SJCRH30 (cell line): ENCODE measurements around the gene MTO1. TPM values are rescaled to one million over a fixed set of nuclear protein-coding genes. Genes with fewer than 3 reads are reported as not detected.
"Not testable (repeated sequence)": the region's sequence is repeated elsewhere in the genome, so short reads cannot be mapped to it uniquely, and the experiment has no call there.

Experiments used
- DNase-seq, 2 experiments: peaks; one replicate each; pipeline ENCODE4 v3.0.0-alpha.2; 2015 to 2020
- H3K27ac ChIP-seq: fragments of 250-450 bp; sonication (Bioruptor Pico); 2 replicates; pipeline ENCODE4 v1.5.1; 2020; ENCODE audit warnings: mild to moderate bottlenecking, moderate library complexity
- H3K27me3 ChIP-seq: fragments of 250-450 bp; sonication (Bioruptor Pico); 2 replicates; pipeline ENCODE4 v1.5.1; 2020; ENCODE audit warnings: mild to moderate bottlenecking, moderate library complexity
- H3K36me3 ChIP-seq: fragments of 250-450 bp; sonication (Bioruptor Pico); 2 replicates; pipeline ENCODE4 v1.5.1; 2020; ENCODE audit warnings: mild to moderate bottlenecking, moderate library complexity
- H3K4me1 ChIP-seq: fragments of 250-450 bp; sonication (Bioruptor Pico); 2 replicates; pipeline ENCODE4 v1.5.1; 2020; ENCODE audit warnings: mild to moderate bottlenecking, moderate library complexity
- H3K4me3 ChIP-seq: fragments of 250-450 bp; sonication (Bioruptor Pico); 2 replicates; pipeline ENCODE4 v1.5.1; 2020; ENCODE audit warnings: mild to moderate bottlenecking, moderate library complexity
- H3K9me3 ChIP-seq: fragments of 250-450 bp; sonication (Bioruptor Pico); replicated peaks from 2 replicates; pipeline ENCODE4 v1.5.1; 2020; ENCODE audit warnings: mild to moderate bottlenecking, moderate library complexity
- total RNA-seq: library from RNA; depleted of rRNA; stranded (reverse); fragments of >200 nt; shearing (Covaris generic); gene quantifications from 2 replicates; pipeline ENCODE4 v1.2.3, GENCODE V29; 2014

MTO1 gene
- total RNA-seq, 1 experiment from 2014 or later = 41.1 TPM

DNA sequence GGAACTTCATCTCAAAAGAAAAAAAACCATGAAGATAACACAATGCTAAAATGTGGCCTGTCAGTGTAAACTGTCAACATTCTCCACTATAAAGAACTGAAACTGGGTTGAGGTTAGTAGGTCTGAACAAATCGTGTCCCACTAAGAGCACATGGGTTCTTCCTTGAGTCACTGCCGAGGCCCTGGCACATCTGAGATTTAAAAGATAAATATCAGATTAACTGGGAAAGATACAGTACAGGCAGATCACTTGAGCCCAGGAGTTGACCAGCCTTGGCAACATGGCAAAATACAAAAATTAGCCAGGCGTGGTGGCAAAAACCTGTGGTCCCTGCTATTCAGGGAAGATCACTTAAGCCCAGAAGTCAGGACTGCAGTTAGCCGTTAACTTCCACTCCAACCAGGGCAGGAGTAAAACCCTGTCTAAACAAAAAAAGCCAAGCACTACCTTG lies 53.7 kb downstream of the MTO1 start:
- Histone ChIP-seq H3K9me3 (no peaks in the 10 kb centered on the region), H3K36me3 (peaks cover 65% of the 10 kb centered on the region), H3K4me1 (peaks cover 4% of the 10 kb centered on the region; the same call in 1 of the 2 replicates), H3K4me3 (no peak overlapping the region), H3K27ac (no peak overlapping the region; the same call in 1 of the 2 replicates), H3K27me3 (peaks cover 5% of the 10 kb centered on the region; the same call in 1 of the 2 replicates)
- peak in 1 of 2 experiments; percentile 42 for DNase-seq

DNA sequence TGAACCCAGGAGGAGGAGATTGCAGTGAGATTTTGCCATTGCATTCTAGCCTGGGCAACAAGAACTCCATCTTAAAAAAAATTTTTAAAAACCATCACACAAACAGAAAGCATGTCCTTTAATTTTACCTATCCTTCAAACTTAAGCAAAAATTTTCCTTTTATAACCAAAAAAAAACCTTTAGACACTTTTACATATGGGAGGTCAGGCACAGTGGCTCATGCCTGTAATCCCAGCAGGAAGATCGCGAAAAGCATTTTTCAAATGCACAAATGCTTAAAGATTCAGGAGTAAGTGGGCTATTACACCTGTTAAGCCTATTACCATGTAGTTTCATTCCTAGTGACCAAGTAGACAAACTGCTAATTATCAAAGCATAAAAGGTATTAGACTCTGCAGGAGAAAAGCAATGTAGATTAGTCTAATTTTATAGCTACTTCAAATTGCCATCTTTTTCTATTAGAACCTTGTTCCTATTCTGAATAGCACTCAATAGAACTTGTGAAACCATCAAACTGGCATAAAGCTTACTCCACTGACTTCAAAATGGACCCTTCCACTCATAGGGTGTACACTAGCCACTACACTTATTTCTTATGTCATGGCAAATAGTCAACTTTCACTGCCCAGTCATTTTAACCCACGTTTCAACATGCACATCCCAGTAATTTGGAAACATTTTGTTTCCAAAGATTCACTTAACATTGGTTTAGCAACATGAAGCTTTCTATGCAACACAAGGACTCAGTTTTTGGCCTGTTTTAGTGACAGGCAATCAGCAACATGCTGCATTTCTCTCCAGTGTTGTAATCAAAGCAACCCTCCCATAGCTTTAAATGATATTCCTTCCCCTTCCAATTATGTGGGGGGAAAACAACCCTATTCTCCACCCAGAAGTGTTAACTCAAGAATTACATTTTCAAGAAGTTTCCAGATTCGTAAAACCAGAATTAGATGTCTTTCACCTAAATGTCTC lies 55.3 kb downstream of the MTO1 start:
- DNase-seq = peak in 1 of 2 experiments; percentile 30
- peaks cover 5% of the 10 kb centered on the region; the same call in 1 of the 2 replicates for H3K27me3 ChIP-seq
- H3K9me3 ChIP-seq = no peaks in the 10 kb centered on the region
- H3K4me3 ChIP-seq = no peak overlapping the region; the same call in 1 of the 2 replicates
- no peak overlapping the region for H3K27ac ChIP-seq
- peaks cover 70% of the 10 kb centered on the region for H3K36me3 ChIP-seq
- peaks cover 4% of the 10 kb centered on the region; the same call in 1 of the 2 replicates for H3K4me1 ChIP-seq

DNA sequence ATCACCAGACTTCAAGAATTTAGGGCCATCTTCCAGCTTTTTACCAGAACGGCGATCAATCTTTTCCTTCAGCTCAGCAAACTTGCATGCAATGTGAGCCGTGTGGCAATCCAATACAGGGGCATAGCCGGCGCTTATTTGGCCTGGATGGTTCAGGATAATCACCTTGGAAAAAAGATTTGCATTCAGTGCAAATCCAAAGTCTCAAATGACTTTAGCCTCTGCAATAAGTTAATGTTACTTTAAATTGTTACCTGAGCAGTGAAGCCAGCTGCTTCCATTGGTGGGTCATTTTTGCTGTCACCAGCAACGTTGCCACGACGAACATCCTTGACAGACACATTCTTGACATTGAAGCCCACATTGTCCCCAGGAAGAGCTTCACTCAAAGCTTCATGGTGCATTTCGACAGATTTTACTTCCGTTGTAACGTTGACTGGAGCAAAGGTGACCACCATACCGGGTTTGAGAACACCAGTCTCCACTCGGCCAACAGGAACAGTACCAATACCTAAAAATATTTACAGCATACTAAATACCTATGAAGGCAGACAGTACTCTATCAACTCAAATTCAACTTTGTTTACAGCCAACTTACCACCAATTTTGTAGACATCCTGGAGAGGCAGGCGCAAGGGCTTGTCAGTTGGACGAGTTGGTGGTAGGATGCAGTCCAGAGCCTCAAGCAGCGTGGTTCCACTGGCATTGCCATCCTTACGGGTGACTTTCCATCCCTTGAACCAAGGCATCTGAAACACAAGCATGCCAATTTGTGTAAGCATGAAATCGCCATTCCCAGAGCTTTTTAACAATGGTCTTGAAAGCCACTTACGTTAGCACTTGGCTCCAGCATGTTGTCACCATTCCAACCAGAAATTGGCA lies 56.8 kb downstream of the MTO1 start:
- Histone ChIP-seq H3K4me3 (peak overlapping the region; percentile 95), H3K36me3 (peaks cover 65% of the 10 kb centered on the region)
- not testable (repeated sequence) for H3K27ac ChIP-seq, H3K27me3 ChIP-seq, H3K9me3 ChIP-seq, H3K4me1 ChIP-seq, DNase-seq

DNA sequence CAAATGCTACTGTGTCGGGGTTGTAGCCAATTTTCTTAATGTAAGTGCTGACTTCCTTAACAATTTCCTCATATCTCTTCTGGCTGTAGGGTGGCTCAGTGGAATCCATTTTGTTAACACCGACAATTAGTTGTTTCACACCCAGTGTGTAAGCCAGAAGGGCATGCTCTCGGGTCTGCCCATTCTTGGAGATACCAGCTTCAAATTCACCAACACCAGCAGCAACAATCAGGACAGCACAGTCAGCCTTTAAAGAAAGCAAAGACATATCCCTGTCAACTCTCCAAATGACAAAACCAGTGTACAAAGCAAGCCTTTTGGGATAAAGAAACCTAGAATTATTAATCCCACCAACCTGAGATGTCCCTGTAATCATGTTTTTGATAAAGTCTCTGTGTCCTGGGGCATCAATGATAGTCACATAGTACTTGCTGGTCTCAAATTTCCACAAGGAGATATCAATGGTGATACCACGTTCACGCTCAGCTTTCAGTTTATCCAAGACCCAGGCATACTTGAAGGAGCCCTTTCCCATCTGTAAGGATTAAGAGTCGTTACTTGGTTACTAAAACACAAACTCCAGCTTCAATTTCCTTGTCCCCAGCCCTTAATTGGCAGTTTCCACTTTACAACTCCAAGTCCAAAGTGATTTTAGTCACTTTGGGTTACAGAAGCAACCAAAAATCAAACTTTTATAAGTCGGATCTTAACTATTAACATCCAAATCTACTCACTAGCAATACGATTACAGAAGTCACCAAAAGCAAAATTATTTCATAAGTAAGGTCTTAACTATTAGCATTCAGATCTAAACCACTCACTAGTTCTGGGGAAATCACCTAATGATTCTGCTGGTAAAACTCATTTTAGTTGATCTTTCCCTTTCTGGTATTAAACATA lies 57.7 kb downstream of the MTO1 start:
- H3K27me3 ChIP-seq, H3K4me1 ChIP-seq, H3K9me3 ChIP-seq: not testable (repeated sequence)
- peak in 1 of 2 experiments; percentile 13 for DNase-seq
- H3K27ac ChIP-seq = peak overlapping the region; percentile 97
- H3K4me3 ChIP-seq = peak overlapping the region; percentile 95
- peaks cover 64% of the 10 kb centered on the region for H3K36me3 ChIP-seq

DNA sequence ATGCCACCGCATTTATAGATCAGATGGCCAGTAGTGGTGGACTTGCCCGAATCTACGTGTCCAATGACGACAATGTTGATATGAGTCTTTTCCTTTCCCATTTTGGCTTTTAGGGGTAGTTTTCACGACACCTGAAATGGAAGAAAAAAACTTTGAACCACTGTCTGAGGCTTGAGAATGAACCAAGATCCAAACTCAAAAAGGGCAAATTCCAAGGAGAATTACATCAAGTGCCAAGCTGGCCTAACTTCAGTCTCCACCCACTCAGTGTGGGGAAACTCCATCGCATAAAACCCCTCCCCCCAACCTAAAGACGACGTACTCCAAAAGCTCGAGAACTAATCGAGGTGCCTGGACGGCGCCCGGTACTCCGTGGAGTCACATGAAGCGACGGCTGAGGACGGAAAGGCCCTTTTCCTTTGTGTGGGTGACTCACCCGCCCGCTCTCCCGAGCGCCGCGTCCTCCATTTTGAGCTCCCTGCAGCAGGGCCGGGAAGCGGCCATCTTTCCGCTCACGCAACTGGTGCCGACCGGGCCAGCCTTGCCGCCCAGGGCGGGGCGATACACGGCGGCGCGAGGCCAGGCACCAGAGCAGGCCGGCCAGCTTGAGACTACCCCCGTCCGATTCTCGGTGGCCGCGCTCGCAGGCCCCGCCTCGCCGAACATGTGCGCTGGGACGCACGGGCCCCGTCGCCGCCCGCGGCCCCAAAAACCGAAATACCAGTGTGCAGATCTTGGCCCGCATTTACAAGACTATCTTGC lies 58.6 kb downstream of the MTO1 start:
- H3K9me3 ChIP-seq = no peaks in the 10 kb centered on the region
- peak overlapping the region; percentile 95 for H3K4me3 ChIP-seq
- H3K4me1 ChIP-seq = peaks cover 4% of the 10 kb centered on the region; the same call in 1 of the 2 replicates
- peaks cover 55% of the 10 kb centered on the region for H3K36me3 ChIP-seq
- DNase-seq = peak; percentile 62
- H3K27ac ChIP-seq = peak overlapping the region; percentile 97
- H3K27me3 ChIP-seq = 0 out of 2 replicates have a peak, but pooled peaks cover under 1% of the 10 kb centered on the region

DNA sequence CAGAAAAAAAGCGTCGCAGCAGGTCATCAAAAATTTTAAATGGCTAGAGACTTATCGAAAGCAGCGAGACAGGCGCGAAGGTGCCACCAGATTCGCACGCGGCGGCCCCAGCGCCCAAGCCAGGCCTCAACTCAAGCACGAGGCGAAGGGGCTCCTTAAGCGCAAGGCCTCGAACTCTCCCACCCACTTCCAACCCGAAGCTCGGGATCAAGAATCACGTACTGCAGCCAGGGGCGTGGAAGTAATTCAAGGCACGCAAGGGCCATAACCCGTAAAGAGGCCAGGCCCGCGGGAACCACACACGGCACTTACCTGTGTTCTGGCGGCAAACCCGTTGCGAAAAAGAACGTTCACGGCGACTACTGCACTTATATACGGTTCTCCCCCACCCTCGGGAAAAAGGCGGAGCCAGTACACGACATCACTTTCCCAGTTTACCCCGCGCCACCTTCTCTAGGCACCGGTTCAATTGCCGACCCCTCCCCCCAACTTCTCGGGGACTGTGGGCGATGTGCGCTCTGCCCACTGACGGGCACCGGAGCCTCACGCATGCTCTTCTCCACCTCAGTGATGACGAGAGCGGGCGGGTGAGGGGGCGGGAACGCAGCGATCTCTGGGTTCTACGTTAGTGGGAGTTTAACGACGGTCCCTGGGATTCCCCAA lies 59.3 kb downstream of the MTO1 start, which contains the start of gene EEF1A1:
EEF1A1 (minus strand) TSS at position 345 of the 663 bp plus-strand sequence. CDS start 1,006 bp downstream, outside the sequence.
- Histone ChIP-seq H3K36me3 (peaks cover 48% of the 10 kb centered on the region), H3K27me3 (no peaks in the 10 kb centered on the region), H3K27ac (peak within 1 kb of the TSS; percentile 97), H3K9me3 (no peaks in the 10 kb centered on the region), H3K4me3 (peak within 1 kb of the TSS; percentile 95), H3K4me1 (peaks cover 4% of the 10 kb centered on the region; the same call in 1 of the 2 replicates)
- peak; percentile 99 to 100 for DNase-seq

DNA sequence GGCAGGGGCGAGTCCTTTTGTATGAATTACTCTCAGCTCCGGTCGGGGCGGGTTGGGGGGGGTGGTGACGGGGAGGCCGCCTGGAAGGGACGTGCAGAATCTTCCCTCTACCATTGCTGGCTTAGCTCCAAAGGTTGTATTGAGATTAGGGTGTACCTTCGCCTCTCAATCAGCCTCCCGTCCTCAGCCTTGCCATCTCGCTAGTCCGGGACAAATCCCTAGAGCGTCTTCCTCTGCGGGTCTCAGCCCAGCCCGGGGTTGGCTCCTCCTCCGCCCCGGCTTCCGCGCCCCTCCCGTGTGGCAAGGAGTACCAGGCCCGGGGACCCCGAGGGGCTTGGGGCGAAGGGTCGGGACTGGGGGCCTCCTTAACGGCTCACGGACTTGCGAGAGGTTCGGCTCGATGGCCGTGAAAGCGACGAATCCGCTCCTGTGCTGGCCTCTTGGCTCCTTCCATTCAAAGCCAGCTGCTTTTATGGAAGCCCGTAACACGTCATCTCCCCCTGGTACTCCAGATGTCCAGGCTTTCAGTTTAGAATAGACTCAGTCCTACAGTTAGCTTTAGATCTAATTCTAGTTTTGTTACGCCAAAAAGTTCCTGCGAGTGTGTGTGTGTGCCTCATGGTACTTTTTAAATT lies 59.9 kb downstream of the MTO1 start:
- DNase-seq = no peak

DNA sequence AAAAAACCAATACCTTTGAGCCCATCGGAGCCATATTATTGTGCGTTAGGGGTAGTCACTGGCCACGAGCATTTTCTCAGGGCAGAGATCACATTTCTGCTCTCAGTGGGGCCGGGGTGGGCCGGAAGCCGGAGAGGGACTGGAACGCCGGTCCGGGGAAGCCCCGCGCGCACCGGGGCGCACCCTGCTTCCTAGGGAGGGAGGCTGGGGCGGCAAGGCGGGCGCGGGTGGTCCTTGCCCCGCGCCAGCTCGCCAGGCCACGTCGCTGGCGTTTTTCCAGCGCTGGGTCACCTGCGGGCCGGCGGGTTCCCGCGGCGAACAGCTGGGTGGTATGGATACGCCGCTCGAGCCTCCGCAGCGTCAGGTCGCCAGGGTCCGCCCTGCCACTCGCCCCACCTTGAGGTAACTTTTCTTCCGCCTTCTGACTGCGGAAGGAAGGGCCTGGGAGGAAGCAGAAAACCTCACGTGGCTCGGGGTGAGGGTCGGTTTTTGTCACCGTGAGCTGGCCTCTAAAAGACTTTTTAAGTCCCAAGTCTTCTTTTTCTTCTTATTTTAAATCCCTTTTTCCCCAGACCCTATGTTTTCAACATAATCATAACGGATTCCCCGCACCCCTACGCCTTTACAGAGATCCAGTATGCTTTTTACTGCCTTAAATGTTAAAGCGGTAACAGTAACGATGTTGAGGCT lies 62.0 kb downstream of the MTO1 start:
- no peak for DNase-seq
- H3K4me1 ChIP-seq = no peaks in the 10 kb centered on the region
- no peak overlapping the region for H3K4me3 ChIP-seq
- H3K27ac ChIP-seq = no peak overlapping the region
- no peaks in the 10 kb centered on the region for H3K9me3 ChIP-seq
- peaks cover 22% of the 10 kb centered on the region for H3K36me3 ChIP-seq
- no peaks in the 10 kb centered on the region for H3K27me3 ChIP-seq

More for the DNA sequence above, 59.9 kb downstream of the MTO1 start:
- peaks cover 41% of the 10 kb centered on the region for H3K36me3 ChIP-seq
- H3K4me1 ChIP-seq = peaks cover 4% of the 10 kb centered on the region; the same call in 1 of the 2 replicates
- H3K27me3 ChIP-seq = no peaks in the 10 kb centered on the region
- H3K9me3 ChIP-seq = no peaks in the 10 kb centered on the region
- H3K4me3 ChIP-seq = peak overlapping the region; percentile 95
- peak overlapping the region; percentile 97 for H3K27ac ChIP-seq

DNA sequence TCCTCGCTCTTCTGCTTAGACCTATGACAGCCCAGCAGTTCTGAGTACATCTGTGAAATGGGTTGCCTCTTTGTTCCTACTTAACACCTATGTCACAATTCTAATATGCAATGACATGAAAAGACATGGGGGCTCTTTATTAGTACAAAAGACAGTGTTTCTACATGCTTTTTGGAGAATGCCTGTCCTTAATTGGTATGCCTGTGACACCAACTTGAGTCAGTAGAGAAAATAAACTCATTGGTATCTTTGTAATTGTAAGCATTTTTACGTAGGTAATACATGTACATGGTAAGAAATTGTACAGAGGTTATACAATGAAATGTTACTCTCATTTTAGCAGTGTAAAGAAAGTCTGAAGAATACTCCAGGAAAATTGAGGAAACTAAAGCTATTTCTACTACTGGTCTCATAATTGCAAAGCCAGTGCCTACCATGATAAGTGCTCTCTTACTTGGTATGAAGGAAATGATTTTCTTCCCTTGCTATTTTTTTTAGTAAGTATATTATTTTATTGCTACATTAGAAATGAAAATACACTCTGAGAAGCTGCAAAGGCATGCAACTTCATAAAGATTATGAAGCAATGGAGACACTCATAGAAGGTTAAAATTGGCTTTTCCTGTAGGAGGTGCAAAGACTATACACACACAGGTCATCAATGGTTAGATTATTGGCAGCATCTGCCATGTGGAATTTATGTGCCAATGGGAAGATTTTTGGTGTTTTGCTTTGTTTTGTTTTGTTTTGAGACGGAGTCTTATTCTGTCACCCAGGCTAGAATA lies 64.2 kb downstream of the MTO1 start:
- H3K27ac ChIP-seq = no peak overlapping the region
- H3K36me3 ChIP-seq = peaks cover under 1% of the 10 kb centered on the region
- H3K9me3 ChIP-seq = no peaks in the 10 kb centered on the region
- DNase-seq = no peak
- H3K4me1 ChIP-seq = no peaks in the 10 kb centered on the region
- no peak overlapping the region for H3K4me3 ChIP-seq
- H3K27me3 ChIP-seq = no peaks in the 10 kb centered on the region

DNA sequence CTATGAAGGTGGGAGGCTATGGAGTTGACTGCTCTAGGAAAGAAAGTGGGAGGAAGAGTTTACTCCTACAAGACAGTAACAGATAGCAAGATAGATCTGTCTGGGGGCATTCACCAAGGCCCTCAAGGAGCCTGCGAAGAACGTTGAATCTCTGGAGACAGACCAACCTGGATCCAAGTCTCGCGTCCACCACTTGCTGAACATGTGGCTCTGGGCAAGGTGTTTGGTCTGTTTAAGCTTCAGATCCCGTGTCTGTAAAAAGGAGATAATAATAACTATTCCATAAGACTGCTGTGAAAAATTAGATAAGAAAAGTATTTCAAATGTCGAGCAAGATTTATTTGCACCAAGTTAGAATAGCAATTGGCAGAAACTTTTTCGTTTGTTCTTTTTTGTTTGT lies 67.4 kb downstream of the MTO1 start:
- DNase-seq = no peak
- H3K27me3 ChIP-seq = no peaks in the 10 kb centered on the region
- H3K36me3 ChIP-seq = no peaks in the 10 kb centered on the region

DNA sequence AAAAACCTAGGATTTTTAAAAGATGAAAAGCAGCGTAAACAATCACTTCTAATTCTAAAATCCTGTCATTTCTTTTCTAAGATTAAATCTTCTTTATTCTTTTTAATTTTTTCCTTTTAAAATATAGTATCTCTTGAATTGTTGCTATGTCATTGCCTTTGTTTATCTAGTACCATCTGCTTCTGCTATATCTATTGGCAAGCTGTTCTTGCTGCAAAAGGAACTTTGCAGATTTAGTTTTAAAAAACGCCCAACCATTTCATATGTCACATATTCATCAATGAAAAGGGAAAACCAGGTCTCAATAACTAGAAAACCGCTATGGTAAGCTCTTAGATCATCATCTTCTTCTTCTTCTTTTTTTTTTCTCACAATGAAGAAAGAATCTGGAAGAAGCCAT lies 70.8 kb downstream of the MTO1 start:
- Histone ChIP-seq H3K27me3 (no peaks in the 10 kb centered on the region), H3K9me3 (no peaks in the 10 kb centered on the region), H3K4me3 (no peak overlapping the region), H3K27ac (no peak overlapping the region), H3K36me3 (no peaks in the 10 kb centered on the region), H3K4me1 (no peaks in the 10 kb centered on the region)
- DNase-seq = no peak

More for the DNA sequence above, 67.4 kb downstream of the MTO1 start:
- Histone ChIP-seq H3K4me3 (no peak overlapping the region), H3K9me3 (no peaks in the 10 kb centered on the region), H3K27ac (no peak overlapping the region), H3K4me1 (no peaks in the 10 kb centered on the region)
